T-helper 1 cell treated with Interleukin-12 subunit alpha and Interleukin-12 subunit beta and Interleukin-4 antibody, amounts not matched to agents 30 ng/mL and 1 ng/mL, for 36 hours (primary cell): ENCODE data around the gene CAMK2D. TPM values are rescaled to one million over a fixed set of nuclear protein-coding genes. Genes with fewer than 3 reads are reported as not detected.

ENCODE experiments used
- intact Hi-C: fragments of 100-400 bp; cut with micrococcal nuclease; formaldehyde crosslinking; loops from one replicate; pipeline ENCODE4 v1.15.1; 2024
- total RNA-seq: library from RNA; stranded (reverse); gene quantifications from 2 replicates; pipeline ENCODE4 v1.2.3, GENCODE V29; 2022

Gene CAMK2D
- total RNA-seq, 1 donor from 2014 or later, result 45.2 TPM

- intact Hi-C loops, result no loop called here
These were observed 354.1 kb downstream of the CAMK2D start for GRCh38 chr4:113407409-113407808.

DNA sequence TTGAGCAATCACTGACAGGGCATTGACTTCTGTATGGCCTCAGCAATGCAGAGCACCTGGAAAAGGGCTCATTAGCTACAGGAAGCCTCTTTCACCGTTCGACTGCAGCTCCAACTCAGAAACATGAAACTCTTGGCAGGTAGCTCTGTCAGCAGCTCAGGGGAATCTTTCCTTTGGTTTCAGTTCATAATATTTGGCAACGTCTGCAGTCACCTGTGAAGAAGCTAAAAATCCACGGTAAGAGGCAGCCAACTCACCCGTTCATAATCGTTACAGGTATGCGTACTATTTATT lies 354.9 kb downstream of the CAMK2D start:
- intact Hi-C loops, result no loop called here

GRCh38 chr4:113405874-113406722 lies 355.4 kb downstream of the CAMK2D start:
- intact Hi-C loops, result no loop called here

- intact Hi-C loops, result no loop called here
These were observed 356.7 kb downstream of the CAMK2D start for GRCh38 chr4:113404841-113405240.

- intact Hi-C loops, result no loop called here
These were observed 357.4 kb downstream of the CAMK2D start for GRCh38 chr4:113404167-113404571.

Other genes with a start within 250 kb of the CAMK2D start
- not detected in 2 replicates for gene ARSJ, start 217.9 kb upstream of the CAMK2D start, total RNA-seq